SH-SY5Y (cell line): ENCODE results near the gene H1-8.

Source experiments
- GATA2 ChIP-seq: IDR thresholded peaks from 2 replicates; pipeline ENCODE4 v1.6.1; 2011; ENCODE audit warnings: mild to moderate bottlenecking, low read depth, low read length
- GATA3 ChIP-seq: IDR thresholded peaks from 2 replicates; pipeline ENCODE4 v1.6.1; 2011; ENCODE audit warnings: low read depth, mild to moderate bottlenecking, low read length, moderate library complexity

GRCh38 chr3:129555616-129556357, 12.8 kb downstream of the H1-8 start:
- TF ChIP-seq GATA2: no peak
- no peak for TF ChIP-seq GATA3
